ENCODE measurements around the gene ARHGEF12. TPM values are rescaled to one million over a fixed set of nuclear protein-coding genes. Genes with fewer than 3 reads are reported as not detected.

The ARHGEF12 gene, protein sequence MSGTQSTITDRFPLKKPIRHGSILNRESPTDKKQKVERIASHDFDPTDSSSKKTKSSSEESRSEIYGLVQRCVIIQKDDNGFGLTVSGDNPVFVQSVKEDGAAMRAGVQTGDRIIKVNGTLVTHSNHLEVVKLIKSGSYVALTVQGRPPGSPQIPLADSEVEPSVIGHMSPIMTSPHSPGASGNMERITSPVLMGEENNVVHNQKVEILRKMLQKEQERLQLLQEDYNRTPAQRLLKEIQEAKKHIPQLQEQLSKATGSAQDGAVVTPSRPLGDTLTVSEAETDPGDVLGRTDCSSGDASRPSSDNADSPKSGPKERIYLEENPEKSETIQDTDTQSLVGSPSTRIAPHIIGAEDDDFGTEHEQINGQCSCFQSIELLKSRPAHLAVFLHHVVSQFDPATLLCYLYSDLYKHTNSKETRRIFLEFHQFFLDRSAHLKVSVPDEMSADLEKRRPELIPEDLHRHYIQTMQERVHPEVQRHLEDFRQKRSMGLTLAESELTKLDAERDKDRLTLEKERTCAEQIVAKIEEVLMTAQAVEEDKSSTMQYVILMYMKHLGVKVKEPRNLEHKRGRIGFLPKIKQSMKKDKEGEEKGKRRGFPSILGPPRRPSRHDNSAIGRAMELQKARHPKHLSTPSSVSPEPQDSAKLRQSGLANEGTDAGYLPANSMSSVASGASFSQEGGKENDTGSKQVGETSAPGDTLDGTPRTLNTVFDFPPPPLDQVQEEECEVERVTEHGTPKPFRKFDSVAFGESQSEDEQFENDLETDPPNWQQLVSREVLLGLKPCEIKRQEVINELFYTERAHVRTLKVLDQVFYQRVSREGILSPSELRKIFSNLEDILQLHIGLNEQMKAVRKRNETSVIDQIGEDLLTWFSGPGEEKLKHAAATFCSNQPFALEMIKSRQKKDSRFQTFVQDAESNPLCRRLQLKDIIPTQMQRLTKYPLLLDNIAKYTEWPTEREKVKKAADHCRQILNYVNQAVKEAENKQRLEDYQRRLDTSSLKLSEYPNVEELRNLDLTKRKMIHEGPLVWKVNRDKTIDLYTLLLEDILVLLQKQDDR (N-terminal part only)
- total RNA-seq (2022; extraction: Qiagen RNA extraction): 11.0 to 16.6 TPM (median 14.2 TPM) in 5 replicates

GRCh38 chr11:120335908-120336640, at the start of gene ARHGEF12:
Gene ARHGEF12 (plus strand): TSS chr11:120336413. CDS start chr11:120337244, 831 bp downstream.

DNA sequence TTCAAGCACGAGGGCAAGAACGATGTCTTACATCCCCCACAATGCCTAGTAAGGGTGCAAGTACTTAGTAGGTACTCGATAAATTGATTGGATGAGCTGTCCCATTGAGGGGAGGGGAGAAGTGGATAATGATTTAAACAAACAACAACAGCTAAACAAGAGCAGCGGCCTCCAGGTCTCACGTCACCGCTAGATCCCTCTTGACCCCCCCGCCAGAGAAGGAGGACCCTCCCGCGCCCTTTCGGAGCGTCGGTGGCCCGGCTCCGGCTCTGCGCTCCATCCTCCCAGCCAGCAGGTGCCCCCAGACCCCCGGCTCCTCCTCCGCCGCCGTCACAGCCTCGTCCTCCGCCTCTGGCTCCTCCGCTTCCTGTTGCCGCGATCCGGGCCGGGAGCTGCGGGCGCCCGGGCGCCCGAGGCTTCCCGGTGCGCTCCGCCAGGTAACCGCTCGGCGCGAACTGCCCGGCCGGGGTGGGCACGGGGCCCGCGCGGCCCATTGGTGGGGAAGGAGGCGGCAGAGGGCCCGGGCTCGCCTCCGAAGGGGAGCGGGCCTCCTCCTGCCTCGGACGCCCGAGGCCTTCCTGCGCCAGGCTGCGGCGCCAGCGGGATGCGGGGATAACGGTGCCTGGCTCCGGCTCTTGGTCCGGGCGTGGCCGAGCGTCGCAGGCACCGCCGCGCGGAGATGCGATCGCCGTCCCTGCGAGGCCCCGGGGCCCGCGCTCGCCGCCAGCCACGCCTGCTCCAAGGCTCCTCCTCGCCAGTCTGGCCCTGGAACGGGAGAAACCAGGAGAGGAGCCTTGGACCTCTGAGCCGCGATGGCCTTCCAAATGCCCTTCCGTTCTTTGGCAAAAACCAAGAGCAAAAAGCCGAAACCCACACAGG, 11.0 kb upstream of the ARHGEF12 start, which contains the start of gene TLCD5:
Gene TLCD5 (plus strand): TSS at position 368 of the 879 bp plus-strand sequence. CDS start 2,143 bp downstream, outside the sequence.

DNA sequence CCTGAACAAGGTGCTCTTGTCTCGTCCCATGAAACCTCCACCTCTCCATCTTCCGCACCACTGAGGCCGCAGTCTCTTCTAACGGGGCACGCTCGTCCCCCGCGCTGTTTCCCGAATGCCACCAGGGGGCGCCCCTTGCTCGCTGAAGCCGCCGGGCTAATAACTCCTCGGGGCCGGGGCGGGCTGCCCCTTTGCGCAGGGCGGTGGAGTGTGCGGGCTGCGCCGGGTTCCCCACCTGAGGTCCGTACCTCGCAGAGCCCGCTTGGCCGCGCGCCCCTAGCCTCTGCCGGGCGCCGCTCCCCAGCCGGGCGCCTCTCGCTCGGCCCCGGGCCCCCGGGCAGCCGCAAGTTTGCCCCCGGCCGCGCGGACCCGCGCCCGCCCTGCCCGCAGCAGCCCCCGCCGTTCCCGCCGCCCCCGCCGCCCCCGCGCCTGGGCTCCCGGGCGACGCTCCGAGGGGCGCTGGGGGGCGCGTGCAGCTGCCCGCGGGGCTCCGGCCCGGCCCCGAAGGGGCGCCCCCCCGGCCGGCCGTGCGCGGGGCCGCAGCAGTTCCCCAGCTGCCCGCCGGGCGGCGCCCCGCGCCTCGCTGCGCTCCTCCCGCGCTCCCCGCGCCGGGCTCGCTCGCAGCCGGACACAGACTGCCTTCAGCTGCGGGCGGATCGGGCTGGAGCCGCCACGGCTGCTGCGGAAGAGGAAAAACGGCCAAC, 175.1 kb downstream of the ARHGEF12 start, which contains the start of gene GRIK4:
Gene GRIK4 (plus strand): TSS at position 633 of the 704 bp plus-strand sequence. CDS start 148,571 bp downstream, outside the sequence.

Other genes with a start within 250 kb of the ARHGEF12 start
- 20.8 to 26.8 TPM (median 26.3 TPM) in 5 replicates for gene TRIM29, start 198.3 kb upstream of the ARHGEF12 start, total RNA-seq (2022; extraction: Qiagen RNA extraction)
- gene OAF, start 125.4 kb upstream of the ARHGEF12 start, total RNA-seq (2022; extraction: Qiagen RNA extraction): 7.6 to 11.7 TPM (median 11.0 TPM) in 5 replicates
- gene POU2F3, start 96.3 kb upstream of the ARHGEF12 start, total RNA-seq (2022; extraction: Qiagen RNA extraction): 0.05 TPM in 1 of 5 replicates, not detected in the others
- gene TLCD5, start 11.1 kb upstream of the ARHGEF12 start, total RNA-seq (2022; extraction: Qiagen RNA extraction): 5.3 to 7.8 TPM (median 7.2 TPM) in 5 replicates
- gene GRIK4, start 175.3 kb downstream of the ARHGEF12 start, total RNA-seq (2022; extraction: Qiagen RNA extraction): 0.02 to 0.04 TPM (median 0.03 TPM) in 3 of 5 replicates, not detected in the others